GM21515 (cell line): ENCODE data around the gene BPIFB4.
"Not testable (repeated sequence)": the region's sequence is repeated elsewhere in the genome, so short reads cannot be mapped to it uniquely, and the experiment has no call there.

Experiments used
- ATAC-seq: cut with Tn5 transposase; IDR thresholded peaks from one replicate; pipeline ENCODE4 v1.9.1; 2021; ENCODE audit not compliant: unreplicated experiment

BPIFB4 gene

DNA sequence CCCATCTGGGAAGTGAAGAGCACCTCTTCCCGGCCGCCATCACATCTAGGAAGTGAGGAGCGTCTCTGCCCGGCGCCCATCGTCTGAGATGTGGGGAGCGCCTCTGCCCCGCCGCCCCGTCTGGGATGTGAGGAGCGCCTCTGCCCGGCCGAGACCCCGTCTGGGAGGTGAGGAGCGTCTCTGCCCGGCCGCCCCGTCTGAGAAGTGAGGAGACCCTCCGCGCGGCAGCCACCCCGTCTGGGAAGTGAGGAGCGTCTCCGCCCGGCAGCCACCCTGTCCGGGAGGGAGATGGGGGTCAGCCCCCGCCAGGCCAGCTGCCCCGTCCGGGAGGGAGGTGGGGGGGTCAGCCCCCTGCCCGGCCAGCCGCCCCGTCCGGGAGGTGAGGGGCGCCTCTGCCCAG, 36.1 kb downstream of the BPIFB4 start:
- ATAC-seq, result not testable (repeated sequence)

- ATAC-seq, result no peak
Observed at GRCh38 chr20:33119725-33120720, 40.6 kb downstream of the BPIFB4 start.

- no peak for ATAC-seq
Observed at GRCh38 chr20:33120934-33121333, 41.5 kb downstream of the BPIFB4 start.

- ATAC-seq, result not testable (repeated sequence)
Observed at GRCh38 chr20:33122297-33122696, 42.9 kb downstream of the BPIFB4 start.

DNA sequence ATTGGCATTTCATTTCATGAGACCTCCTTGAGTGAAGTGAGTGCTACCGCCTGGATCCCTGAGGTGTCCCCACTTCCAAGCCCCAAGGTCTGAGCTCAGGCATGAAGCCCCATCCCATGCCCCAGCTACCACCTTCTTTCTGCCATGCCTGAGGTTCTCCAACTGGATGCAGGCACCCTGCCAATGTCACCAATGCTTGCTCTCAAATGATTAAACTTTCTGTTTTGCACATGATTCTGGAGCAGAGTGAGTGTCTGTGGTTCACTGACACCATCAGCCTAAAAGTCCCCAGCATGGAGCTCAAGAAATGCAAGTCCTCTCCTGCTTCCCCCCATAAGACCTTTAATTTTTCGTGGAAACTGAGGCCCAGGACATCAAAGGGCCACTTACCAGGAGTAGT, 44.8 kb downstream of the BPIFB4 start:
- no peak for ATAC-seq

DNA sequence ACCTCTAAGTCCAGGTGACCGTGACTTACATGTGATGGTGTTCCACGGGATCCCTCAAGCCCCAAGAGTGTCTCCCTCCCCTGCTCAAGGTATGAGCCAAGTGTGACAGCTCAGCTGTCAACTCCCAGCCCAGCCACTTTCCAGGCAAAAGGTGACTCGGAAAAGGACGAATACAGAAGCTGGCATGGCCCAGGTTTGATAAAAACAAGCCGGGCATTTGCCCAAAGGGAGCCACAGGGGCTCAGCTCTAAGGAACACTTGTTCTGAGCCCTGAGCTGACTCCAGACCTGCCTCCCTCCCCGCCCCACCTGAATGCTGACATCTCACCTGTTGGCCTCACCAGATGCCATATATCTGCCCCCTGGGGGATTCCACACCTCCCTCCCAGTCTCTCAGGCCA, 45.6 kb downstream of the BPIFB4 start:
- ATAC-seq, result no peak

DNA sequence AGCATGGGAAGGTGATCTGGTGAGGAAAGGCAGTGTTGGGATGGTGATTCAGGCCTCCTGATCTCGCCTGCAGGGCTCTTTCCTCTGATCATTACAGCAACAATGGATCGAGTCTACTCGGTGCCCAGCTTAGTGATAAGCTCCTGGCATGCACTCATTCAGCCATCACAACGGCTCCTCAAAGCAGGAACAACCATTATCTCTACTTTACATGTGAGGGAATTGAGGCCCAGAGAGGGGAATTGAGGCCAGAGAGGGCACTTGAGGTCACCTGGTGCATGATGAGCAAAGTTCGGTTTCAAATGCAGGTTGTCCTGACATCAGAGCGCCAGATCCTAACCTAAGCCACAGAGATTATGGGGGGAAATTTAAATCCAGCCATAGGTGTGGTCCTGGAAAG, 46.5 kb downstream of the BPIFB4 start:
- ATAC-seq, result no peak

GRCh38 chr20:33127422-33128097, 48.1 kb downstream of the BPIFB4 start:
- ATAC-seq, result no peak

- ATAC-seq, result no peak
Observed at GRCh38 chr20:33130568-33131061, 51.2 kb downstream of the BPIFB4 start.

DNA sequence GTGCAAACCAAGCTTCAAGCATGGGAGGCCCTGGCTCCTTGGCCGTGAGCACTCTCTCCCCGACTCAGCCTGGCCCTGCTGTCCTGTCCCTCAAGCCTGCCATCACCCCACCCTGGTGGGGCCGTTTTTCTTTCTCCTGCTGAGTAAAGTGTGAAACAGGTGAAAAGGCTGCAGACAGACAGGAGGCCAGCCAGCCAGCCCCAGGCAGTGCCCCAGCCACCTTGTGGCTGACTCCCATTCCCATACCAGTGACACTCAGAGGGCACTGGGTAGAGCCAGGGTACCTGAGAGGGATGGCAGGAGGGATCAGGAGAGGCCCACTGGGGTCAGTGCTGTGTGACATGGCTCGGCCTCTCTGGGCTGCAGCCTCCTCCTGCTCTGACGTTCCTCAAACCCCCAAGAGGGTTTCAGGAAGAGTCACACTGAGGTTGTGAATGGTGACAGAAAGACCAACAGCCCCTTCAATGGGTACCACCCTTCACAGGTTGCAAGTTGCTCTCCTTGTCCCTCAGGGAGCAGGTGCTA, 52.6 kb downstream of the BPIFB4 start:
- ATAC-seq, result no peak

DNA sequence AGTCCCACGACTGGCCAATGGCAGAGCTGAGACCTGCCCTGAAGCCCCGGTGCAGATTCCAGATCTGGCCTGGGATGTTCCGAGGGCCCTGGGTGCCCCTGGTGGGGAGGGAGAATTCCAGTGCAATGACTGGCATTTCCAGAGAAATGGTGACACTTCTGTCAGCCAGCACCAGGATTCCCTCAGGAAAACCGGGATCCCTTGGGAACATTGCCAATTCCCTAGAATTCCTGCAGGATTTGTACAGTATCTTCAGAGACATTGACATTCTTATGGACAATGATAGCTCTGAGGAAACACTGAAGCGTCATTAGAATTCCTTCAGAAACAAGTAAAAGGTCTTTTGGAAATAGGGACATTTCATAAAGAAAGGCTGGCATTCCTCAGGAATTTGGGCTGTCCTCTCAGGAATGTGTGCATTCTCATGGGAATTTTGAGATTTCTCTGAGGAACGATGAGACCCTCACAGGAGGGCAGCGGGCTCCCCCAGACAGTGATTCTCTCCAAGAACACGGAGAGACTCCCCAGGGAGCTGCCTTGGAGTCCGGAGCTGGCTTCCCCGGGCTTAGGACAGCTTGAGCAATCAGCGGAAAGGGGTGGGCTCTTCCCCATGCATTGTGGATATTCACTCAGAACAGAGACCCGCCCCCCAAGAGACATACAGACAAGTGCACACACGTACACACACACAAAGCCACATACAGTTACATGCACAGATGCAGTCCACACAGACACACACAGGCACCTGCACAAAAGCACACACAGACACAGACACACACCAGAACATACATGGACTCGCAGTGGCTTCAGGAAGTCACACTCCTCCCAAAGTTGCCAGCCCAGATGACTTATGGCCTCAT, 53.3 kb downstream of the BPIFB4 start:
- ATAC-seq, result no peak

GRCh38 chr20:33133373-33133941, 54.0 kb downstream of the BPIFB4 start:
- no peak for ATAC-seq

- ATAC-seq, result no peak
Observed at GRCh38 chr20:33137195-33137594, 57.8 kb downstream of the BPIFB4 start.

DNA sequence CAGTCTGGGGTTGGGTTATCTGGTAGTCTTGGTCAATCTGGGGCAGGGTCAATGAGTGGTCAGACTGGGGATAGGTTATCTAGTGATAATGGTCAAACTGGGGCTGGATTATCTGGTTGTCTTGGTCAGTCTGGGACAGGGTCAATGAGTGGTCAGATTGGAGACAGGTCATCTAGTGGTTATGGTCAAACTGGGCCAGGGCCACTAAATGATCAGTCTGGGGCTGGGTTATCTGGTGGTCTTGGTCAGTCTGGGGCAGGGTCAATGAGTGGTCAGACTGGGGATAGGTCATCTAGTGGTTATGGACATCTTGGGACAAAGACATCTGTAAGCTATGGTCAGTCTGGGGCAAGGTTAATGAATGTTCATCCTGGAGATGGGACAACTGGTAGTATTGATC, 60.0 kb downstream of the BPIFB4 start:
- no peak for ATAC-seq

DNA sequence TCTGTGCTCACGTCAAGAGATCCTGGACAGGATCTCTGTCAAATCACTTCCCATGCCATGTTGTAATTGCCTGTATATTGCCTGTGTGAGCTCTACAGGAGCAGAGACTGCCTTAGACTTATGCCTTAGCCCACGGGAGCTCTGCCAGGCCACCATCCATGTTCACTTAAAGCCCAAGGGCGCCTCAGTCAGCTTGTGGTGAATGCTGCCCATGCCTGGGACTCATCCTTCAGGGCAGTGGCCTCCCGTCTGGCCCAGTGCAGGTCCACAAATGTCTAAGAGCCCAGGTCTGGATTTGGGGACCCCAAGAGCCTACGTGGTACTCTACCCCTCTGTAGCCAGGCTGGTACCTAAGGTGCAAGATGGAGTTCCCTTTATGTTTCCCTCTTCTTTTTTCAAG, 66.1 kb downstream of the BPIFB4 start:
- ATAC-seq, result no peak

GRCh38 chr20:33147299-33147698, 67.9 kb downstream of the BPIFB4 start:
- ATAC-seq, result no peak

DNA sequence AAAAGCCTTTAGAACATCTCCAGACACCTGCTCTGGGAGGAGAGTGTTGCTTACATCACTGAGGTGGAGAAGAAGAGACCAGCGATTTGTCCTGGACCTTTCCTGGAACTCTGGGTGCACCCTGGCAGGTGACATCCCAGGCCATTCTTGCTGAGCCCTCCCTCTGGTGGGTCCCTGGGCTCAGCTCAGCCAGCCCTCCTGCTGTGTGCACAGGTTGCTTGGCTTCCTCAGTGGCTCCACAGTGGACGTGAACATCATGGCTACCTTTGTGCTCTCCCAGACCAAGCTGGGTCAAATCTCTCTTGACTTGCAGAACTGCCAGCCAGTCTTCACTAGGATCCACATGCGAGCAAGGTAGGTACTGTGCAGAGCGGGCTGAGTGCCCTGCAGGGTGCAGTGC, 68.6 kb downstream of the BPIFB4 start:
- no peak for ATAC-seq

DNA sequence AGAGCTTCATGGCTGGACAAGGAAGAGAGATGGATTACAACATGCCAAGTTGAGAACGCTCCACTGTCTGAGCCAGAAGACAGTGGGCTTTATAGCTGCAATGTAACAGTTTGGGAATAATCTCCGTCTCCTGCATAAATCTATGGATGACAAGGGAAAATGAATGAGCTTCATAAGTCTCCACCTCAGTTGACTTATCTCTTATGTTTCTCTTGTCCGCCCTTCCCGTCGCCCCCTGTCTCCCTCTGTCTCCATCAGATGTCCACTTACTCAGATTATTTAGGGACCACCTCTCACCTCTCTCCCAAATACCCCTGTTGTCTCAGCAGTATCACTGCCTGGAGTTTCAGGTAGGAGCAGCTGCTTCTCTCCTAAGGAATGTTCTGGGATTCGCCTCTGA, 74.8 kb downstream of the BPIFB4 start:
- no peak for ATAC-seq

GRCh38 chr20:33158637-33159385, 79.4 kb downstream of the BPIFB4 start:
- ATAC-seq, result no peak

DNA sequence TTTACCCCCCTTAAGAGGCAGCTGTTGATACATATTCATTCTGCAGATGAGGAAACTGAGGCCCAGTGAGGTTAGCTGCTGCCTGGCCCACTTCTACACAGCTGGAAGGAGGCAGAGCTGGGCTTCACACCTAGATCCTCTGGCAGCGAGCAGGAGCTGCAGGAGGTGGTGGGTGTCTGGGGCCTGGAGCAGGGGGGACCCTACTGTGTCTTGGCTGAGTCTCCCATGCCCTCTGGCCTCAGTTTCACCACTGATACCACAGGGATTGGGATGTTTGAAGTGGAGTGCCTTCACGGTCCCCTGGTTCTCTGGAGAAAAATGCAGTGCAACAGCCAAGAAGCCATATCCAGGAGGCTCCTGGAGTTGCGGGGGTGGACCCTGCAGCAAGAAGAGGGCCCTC, 80.3 kb downstream of the BPIFB4 start:
- ATAC-seq, result no peak
